NCI-H2196 treated with DMSO at 0.1 percent for 48 hours (cell line): ENCODE measurements around the gene EXD2.
"Not testable (repeated sequence)": the region's sequence is repeated elsewhere in the genome, so short reads cannot be mapped to it uniquely, and the experiment has no call there.

Source experiments
- DNase-seq: peaks from one replicate; lab custom pipeline; 2025; ENCODE audit not compliant: unreplicated experiment; lab: John Stamatoyannopoulos, UW

The EXD2 gene

DNA sequence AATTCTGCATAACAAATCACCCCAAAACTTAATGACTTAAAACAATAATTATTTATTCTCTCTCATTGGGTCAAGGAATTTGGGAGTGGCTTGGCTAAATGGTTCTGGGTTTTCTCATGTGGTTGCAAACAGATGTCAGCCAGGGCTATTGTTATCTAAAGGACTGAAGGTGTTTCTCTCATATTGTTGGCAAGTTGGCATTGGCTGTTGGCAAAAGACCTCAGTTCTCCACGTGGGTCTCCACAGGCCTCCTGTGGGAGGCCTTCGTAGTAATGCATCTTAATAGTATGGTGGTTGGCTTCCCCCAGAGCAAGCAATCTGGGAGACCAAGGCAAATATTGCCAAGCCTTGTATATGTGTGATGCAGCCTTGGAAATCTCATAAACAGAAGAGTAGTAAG, 83.0 kb downstream of the EXD2 start:
- DNase-seq: no peak

DNA sequence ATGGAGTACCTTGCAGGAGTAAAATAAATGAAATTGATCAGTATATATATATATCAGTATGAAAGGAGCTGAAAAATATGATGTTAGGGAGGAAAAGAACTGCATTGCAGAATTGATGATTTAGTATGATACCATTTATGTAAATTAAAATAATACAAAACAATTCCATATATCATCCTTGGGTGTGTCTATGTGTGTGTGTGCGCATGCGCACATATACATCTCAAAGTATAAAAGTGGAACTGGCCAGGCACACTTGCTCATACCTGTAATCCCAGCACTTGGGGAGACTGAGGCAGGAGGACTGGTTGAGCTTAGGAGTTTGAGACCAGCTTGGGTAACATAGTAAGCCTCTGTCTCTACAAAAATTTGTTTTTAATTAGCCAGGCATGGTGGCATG, 84.0 kb downstream of the EXD2 start:
- DNase-seq: no peak

DNA sequence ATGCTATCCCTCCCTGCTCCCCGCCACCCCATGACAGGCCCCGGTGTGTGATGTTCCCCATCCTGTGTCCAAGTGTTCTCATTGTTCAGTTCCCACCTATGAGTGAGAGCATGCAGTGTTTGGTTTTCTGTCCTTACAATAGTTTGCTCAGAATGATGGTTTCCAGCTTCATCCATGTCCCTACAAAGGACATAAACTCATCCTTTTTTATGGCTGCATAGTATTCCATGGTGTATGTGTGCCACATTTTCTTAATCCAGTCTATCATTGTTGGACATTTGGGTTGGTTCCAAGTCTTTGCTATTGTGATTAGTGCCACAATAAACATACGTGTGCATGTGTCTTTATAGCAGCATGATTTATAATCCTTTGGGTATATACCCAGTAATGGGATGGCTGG, 86.1 kb downstream of the EXD2 start:
- not testable (repeated sequence) for DNase-seq

DNA sequence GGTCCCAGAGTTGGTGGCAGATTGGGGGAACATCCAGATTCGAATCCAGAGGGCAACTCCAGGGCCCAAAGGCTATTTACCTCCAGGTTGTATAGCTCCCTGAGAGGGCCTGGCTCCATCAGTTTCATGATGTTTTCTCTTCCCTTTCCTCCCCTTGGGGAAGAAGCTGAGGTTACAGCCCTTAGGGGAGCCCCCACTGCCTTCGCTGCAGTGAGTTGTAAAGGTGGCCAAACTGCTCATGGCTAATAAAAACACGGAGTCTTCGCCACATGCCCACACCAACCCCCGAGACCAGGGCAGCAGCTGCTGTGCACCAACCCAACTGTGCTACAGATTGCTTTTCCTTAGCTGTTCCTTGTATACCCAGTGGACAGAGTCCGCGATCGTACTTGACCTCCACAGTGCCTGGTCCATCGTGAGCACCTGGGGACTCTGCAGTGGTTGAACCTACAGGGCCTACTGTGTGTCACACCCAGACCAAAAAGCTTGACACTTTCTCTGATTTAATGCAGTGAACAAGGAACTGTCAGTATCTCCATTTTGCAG, 89.5 kb downstream of the EXD2 start:
- no peak for DNase-seq

DNA sequence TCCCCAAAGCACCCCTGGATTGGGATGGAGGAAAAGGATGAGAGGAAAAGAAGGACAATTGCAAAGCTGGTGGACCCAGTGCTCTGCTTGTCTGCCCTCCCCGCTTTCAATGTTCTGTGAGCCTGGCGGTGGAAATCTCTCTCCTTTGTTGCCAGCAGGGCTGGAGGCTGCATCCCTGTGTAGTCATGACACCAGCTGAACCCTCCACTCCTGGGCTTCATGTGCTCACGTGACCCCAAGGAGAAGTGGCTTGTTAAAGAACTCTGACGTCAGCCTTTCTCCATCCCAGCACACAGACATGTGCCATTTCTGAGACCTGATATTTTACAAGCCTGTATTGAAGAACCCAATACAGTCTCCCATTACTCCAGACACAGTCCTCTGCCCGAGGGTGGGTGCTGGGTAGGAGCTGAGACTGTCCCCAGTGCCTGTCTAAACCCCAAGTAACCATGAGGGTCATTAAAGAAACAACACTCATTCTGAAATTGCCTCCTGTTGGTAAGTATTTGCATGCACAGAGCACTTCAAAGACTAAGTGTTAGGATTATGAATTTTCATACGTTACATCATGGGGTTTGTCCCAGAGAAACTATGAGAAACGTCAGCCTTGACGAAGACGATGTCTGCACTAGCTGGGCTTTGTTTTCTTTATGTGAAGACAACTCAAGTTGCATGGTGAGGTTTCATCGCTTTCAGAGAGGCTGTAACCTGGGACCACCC, 90.3 kb downstream of the EXD2 start:
- DNase-seq: peak; percentile 75

DNA sequence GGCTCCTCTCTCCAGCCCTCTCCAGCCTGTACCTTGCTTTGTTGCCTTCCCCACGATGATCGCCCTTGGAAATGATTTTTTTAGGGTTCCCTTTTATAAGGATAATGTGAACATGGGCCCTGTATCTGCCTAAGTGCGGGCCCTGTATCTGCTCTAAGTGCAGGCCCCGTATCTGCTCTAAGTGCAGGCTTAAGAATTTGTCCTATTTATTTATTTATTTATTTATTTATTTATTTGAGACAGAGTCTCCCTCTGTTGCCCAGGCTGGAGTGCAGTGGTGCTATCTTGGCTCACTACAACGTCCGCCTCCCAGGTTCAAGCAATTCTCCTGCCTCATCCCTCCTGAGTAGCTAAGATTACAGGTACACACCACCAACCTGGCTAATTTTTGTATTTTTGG, 91.2 kb downstream of the EXD2 start:
- DNase-seq: no peak

DNA sequence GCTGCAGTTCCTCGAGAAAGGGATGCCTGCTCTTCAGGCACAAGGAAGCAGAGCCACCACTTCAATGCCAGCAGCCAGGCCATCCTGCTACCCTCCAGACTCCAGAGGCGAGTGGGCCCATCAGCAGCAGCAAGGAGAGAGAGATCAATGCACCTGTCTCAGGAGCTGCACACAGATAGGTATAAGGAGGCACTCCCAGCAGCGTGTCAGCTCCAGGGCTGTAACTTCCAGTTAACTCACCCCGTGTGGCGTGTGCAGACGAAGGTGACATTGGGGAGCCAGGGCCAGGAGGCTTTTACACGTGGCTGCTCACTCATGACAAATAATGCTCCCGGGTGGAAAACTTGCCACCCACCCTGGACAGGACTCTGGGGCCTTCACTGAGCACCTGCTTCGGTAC, 92.9 kb downstream of the EXD2 start:
- DNase-seq: no peak

DNA sequence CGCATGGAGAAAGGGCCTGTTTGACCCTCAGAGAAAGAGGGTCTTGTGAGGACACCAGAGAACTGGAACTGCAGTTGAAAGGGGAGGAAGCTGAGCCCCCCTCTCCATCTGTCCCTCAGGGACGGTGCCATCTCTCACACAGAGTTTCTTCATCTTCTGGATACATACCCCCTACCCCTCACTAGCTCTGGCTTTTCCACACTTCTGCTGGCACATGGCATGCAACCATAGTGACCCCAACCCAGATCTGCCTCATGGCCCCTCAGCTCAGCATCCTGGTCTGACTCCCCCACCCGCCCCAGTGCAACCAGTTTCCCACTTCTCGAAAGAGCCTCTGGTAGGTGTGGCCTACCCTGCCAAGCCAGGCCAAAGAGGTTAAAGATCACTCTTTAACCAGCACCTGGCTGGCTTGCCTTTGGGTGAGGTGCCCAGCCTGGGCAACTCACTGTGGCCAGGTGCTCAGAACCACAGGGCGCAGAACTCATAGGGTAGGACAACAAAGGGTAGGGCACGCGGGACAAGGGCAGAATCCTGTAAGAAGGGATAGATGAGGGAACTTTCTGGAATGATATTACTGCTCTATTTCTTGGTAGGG, 94.5 kb downstream of the EXD2 start:
- DNase-seq: no peak

DNA sequence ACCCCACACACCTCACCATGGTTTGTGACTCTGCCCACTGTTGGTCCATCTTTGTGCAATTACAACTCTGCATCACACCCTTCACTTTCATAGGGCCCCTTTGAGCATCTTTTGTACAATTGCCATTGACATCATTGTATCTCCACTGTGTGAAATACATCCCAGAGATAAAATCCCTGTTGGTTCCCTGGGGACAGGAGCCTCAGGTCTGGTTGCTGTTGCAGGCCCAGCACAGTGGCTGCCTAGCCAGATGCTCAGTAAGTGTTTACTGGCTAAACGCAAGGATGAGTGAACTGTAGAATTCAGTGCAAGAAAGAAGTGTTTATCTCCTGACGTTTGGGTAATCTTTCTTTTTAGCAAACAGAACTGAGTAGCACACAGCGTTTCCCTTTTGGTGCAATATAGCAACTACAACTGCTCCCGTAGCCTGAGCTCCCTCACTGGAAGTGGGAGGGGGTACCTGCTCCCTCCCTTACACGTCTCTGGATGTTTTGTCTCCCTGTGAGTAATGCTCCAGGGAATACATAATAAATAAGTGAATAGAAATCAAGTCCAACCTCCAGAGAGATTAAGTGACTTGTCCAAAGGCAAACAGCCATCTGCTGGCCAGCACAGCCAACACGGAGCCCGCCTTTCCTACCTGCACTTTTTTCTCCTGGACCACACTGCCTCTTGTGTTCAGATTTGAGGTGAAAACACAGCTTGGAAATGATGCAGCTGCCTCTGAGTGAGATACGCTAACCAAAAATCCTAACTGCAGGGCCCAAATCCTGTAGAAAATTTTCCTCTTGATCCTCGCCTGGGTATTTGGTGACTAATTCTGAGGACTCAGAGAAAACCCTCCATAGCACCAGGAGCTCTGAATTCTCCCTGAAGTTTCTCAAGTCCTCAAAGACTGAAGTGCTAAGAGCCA, 96.1 kb downstream of the EXD2 start:
- DNase-seq: no peak

DNA sequence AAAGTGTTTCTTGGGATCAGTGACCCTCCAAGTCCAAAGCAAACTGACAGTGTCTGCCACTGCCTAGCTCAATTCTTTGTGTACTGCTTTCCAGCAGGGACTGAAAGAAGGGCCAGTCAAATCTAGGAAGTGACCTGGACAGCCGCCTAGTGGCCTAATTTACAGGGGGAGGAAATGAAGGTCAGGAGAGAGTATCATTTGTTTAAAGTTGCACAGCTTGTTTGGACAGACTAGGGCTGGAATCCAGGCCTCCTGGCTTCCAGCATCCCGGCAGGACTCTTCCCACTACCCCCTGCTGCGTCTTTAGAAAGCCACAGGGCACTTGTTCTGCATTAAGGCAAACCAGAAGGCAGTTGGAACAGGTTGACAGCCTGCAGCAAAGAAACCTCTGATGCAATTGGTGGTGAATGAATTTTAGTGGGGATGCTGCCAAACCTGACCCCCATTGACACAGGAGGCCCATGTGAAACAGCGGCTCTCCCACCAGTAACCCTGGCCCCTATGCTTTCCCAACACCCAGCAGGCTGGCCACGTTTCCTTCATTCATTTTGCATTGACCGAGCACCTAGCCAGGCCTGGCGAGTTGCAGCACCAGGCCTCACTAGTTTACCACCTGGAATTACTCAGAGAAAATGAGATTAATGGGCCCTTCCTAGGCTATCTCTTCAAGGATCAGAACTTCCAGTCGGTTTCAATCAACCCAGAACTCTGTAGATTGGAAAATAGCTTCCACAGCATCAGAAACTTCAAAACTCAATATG, 96.9 kb downstream of the EXD2 start:
- DNase-seq: no peak

DNA sequence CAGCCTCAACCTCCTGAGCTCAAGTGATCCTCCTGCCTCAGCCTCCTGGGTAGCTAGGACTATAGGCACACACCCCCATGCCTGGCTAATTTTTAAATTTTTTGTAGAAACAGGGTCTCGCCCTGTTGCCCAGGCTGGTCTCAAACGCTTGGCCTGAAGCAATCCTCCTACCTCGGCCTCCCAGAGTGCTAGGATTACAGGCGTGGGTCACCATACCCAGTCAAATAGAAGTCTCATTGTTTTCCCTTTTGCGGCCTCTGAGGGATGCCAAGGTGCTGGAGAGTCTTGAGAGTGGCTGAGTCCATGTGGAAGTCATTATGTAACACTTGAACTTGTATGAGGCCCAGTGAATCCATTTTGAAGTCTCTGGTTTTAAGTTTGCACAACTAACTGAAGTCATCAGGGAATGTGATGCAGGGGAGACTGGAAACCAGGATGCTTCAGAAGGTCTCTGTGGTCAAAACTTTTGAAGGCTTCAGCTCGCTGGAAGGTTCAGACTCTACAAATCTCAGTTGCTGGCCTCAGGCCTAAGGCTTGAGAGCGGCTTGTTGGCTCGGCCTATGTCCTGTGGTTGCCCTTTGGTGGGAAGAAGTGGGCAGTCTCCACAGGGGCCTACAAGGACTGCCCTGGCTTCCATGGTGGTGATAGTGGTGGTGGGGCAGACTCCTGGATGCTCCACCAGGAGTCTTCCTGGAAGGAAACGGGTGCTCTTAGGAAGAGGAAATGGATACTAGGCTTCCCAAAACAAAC, 97.8 kb downstream of the EXD2 start:
- no peak for DNase-seq

DNA sequence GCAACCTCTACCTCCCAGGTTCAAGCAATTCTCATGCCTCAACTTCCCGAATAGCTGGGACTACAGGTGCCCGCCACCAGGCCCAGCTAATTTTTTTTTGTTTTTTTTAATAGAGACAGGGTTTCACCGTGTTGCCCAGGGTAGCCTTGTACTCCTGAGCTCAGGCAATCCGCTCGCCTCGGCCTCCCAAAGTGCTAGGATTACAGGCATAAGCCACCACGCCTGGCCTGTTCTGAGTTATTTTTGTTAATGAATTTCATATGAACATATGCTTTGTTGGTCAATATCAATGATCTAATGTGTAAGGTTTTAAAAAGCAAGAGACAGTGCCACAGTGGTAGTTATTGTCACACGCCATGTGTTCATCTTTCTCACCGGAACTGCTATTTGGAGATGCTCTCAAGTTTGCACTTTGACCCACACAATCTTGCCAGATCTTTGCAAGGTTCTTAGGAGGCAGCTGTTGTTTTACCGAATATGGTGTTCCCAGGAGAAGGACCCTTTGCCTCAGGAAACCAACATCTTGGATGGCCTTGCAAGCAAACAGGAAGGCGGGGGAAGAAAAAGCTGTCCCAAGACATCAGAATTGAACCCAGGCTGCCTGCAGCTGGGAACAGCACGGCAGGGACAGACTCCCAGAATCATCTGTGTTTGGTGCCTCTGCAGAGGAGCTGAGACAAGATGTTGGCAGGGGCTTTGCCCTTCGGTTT, 98.7 kb downstream of the EXD2 start:
- no peak for DNase-seq

DNA sequence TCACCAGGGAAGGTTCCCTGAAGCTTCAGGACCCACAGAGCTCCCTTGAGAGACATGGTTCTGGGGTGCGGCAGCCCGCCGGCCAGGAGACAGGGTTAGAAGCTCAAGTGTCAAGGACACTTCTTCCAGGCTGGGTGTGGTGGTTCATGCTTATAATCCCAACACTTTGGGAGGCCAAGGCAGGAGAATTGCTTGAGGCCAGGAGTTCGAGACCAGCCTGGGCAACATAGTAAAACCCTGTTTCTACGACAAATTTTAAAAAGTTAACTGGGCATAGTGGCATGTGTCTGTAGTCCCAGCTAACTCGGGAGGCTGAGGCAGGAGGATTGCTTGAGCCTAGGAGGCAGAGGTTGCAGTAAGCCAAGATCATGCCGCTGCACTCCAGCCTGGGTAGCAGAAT, 99.6 kb downstream of the EXD2 start:
- DNase-seq: not testable (repeated sequence)

DNA sequence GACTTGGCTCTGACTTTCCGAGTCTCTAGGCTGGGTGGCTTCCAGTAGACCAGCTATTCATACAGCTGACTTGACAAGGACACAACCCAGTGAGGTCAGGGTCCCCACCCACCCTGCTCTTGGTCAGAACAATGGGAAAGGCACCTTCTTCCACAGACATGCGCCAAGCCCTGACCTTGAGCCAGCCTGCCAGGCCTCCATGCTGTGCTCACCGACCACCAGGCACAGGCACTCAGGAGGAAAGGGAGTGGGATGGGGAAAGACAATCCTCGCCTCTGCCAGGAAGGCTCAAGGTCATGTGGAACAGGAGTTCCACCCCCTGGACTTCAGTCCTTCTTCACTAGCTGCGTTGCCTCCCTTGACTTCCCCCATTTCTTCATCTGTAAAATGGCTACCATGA, 100.1 kb downstream of the EXD2 start:
- no peak for DNase-seq

DNA sequence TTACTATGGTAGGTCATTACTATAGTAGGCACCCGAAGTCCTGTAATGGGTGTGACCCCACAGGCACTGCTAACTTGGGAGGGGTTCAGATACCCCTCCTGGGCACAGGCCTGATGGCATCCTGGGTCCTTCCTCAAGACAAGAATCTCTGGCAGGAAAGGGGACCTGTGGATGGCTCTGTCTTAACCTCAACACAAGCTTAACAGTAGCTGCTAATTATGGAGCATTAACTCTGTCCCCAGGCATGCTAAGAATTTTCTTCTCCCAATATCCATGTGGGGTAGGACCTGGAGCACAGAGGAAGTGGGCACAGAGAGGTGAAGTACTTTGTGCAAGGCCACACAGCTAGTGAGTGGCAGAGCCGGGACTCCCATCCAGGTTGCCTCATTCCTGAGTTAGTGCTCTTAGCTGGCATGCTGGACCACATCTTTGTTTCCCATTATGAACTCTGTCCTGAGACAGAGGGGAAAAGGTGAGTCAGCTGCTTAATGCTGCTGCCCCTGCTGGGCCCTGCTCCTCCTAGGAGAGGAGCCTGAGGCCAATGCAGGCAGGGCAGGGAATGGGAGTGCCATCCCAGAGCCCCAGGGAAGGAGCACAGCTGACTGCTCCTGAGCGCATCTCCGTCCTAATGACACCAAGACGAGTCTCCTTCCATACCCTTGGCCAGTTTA, 100.7 kb downstream of the EXD2 start:
- DNase-seq: no peak
